HG03060 (cell line): Measurements from ENCODE around the gene COX4I2.

Experiments
- ATAC-seq: cut with Tn5 transposase; IDR thresholded peaks from one replicate; pipeline ENCODE4 v1.9.1; 2021; ENCODE audit warnings: low read depth, moderate number of reproducible peaks; ENCODE audit not compliant: unreplicated experiment

Gene COX4I2

GRCh38 chr20:31691646-31692275 is 54.0 kb downstream of the COX4I2 start:
- ATAC-seq, result no peak

GRCh38 chr20:31693402-31693801 is 55.7 kb downstream of the COX4I2 start:
- ATAC-seq, result no peak

- ATAC-seq, result no peak
These were observed 56.4 kb downstream of the COX4I2 start for GRCh38 chr20:31693987-31694661.
